Sigmoid colon (tissue), 7 donors: ENCODE measurements around the gene PRKN. TPM values are rescaled to one million over a fixed set of nuclear protein-coding genes. Genes with fewer than 3 reads are reported as not detected.

Experiments
- DNase-seq: peaks from one replicate; pipeline ENCODE4 v3.0.0-alpha.2; 2019
- H3K27ac ChIP-seq, 4 donors: fragments of 200-600 bp; sonication (generic); one replicate each; pipeline ENCODE4 v1.5.1; 2016 to 2019; ENCODE audit warnings: mild to moderate bottlenecking in 1 of 4
- H3K27me3 ChIP-seq, 3 donors: fragments of 200-600 bp; sonication (generic); one replicate each; pipeline ENCODE4 v1.5.1; 2019; ENCODE audit warnings: mild to moderate bottlenecking in 1 of 3
- H3K36me3 ChIP-seq, 4 donors: fragments of 200-600 bp; sonication (generic); one replicate each; pipeline ENCODE4 v1.5.1; 2016 to 2019
- H3K4me1 ChIP-seq, 4 donors: fragments of 200-600 bp; sonication (generic); one replicate each; pipeline ENCODE4 v1.5.1; 2017 to 2019
- H3K4me3 ChIP-seq, 4 donors: fragments of 200-600 bp; sonication (generic); one replicate each; pipeline ENCODE4 v1.5.1; 2017 to 2019; ENCODE audit warnings: mild to moderate bottlenecking in 2 of 4, moderate library complexity in 1 of 4
- H3K9me3 ChIP-seq, 4 donors: fragments of 200-600 bp in 3 of 4; sonication (generic) in 3 of 4; one replicate each; pipeline versions ENCODE4 v1.5.1 to v1.6.1; 2013 to 2019
- CTCF ChIP-seq, 4 experiments: fragments of 450-650 bp in 3 of 4; fragments of 200-600 bp in 1 of 4; IDR thresholded peaks; one replicate each; pipeline ENCODE4 v1.5.1; 2016 to 2019; ENCODE audit warnings: antibody characterized with exemption in 4 of 4, mild to moderate bottlenecking in 3 of 4, moderate library complexity in 2 of 4
- EP300 ChIP-seq, 4 donors: sonication (generic); formaldehyde crosslinking; IDR thresholded peaks; one replicate each; pipeline ENCODE4 v1.6.1; 2017; ENCODE audit warnings: antibody characterized with exemption in 4 of 4
- POLR2A ChIP-seq, 2 donors: fragments of 450-650 bp; IDR thresholded peaks; one replicate each; pipeline ENCODE4 v1.6.1; 2016; ENCODE audit warnings: antibody characterized with exemption in 2 of 2, mild to moderate bottlenecking in 2 of 2, moderate library complexity in 2 of 2
- POLR2AphosphoS5 ChIP-seq, 4 donors: sonication (generic); formaldehyde crosslinking; IDR thresholded peaks; one replicate each; pipeline ENCODE4 v1.6.1; 2017; ENCODE audit warnings: antibody characterized with exemption in 4 of 4
- WGBS, 2 donors: extraction: QIAGEN DNeasy Blood & Tissue Kit; methylation state at CpG; one replicate each; pipeline ENCODE4 v1.1.7; 2013; 5-methylcytosine and 5-hydroxymethylcytosine counted together
- intact Hi-C: fragments of 100-400 bp; cut with DNase I; formaldehyde crosslinking; loops from one replicate; pipeline ENCODE4 v1.15.1; 2023
- polyA plus RNA-seq, 3 donors: library from polyadenylated mRNA; stranded (reverse); fragments of 200-250 nt; gene quantifications; one replicate each; pipeline ENCODE4 v1.2.3, GENCODE V29; 2013
- total RNA-seq, 4 donors: library from RNA; depleted of rRNA; stranded (reverse); fragments of >200 nt; gene quantifications; one replicate each; pipeline ENCODE4 v1.1.0, GENCODE V29; 2016
- donor health status: healthy with polysubstance abuse.
- donor health status: Bipolar disorder and iron deficiency.
- donor health status: healthy.

Gene PRKN
- total and polyA plus RNA-seq, 7 donors = 0.38 to 173 (median 9.7) TPM

DNA sequence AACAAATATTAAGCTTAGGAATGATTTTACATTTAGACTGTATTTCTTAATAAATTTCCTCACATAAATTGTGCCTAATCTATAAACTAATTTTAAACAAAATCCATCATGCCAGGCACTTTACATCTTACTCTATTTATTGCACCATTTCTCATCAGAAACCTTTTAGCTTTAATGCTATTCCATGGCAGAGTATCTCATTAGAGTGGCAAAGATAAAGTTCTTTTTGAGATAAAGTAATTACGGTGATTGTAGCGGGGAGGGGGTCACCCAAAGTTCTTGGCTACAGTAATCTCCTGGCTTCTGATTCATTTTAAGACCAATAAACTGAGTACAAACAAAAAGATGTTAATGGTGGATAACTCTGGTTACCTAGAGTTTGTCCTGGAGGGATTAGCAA lies 532.1 kb downstream of the PRKN start:
- WGBS, 2 donors = 93 to 94% methylated on average over 2 of the region's 2 CpGs
- Histone ChIP-seq H3K9me3 (no peaks in the 10 kb centered on the region), H3K4me1 (peaks cover 0 to under 1% (median 0%) of the 10 kb centered on the region in 4 donors), H3K36me3 (no peaks in the 10 kb centered on the region), H3K4me3 (no peak overlapping the region), H3K27me3 (no peaks in the 10 kb centered on the region), H3K27ac (no peak overlapping the region)
- TF ChIP-seq EP300 (IDR thresholded peaks at IDR 0.05) = no peak
- TF ChIP-seq POLR2AphosphoS5 (IDR thresholded peaks at IDR 0.05) = no peak
- no peak for TF ChIP-seq CTCF (IDR thresholded peaks at IDR 0.05)
- intact Hi-C loops = no loop called here
- DNase-seq = no peak

GRCh38 chr6:162190981-162191380 lies 536.6 kb downstream of the PRKN start:
- 92% methylated on average over 6 of the region's 6 CpGs for WGBS, 2 donors
- intact Hi-C loops = no loop called here
- no peaks in the 10 kb centered on the region for H3K36me3 ChIP-seq
- no peak overlapping the region for H3K27ac ChIP-seq
- no peak for DNase-seq
- TF ChIP-seq EP300 (IDR thresholded peaks at IDR 0.05) (no peak), CTCF (IDR thresholded peaks at IDR 0.05) (no peak), POLR2A (IDR thresholded peaks at IDR 0.05) (no peak), POLR2AphosphoS5 (IDR thresholded peaks at IDR 0.05) (no peak)
- H3K27me3 ChIP-seq = no peaks in the 10 kb centered on the region
- H3K4me3 ChIP-seq = no peak overlapping the region
- H3K9me3 ChIP-seq = no peaks in the 10 kb centered on the region
- H3K4me1 ChIP-seq = no peaks in the 10 kb centered on the region

DNA sequence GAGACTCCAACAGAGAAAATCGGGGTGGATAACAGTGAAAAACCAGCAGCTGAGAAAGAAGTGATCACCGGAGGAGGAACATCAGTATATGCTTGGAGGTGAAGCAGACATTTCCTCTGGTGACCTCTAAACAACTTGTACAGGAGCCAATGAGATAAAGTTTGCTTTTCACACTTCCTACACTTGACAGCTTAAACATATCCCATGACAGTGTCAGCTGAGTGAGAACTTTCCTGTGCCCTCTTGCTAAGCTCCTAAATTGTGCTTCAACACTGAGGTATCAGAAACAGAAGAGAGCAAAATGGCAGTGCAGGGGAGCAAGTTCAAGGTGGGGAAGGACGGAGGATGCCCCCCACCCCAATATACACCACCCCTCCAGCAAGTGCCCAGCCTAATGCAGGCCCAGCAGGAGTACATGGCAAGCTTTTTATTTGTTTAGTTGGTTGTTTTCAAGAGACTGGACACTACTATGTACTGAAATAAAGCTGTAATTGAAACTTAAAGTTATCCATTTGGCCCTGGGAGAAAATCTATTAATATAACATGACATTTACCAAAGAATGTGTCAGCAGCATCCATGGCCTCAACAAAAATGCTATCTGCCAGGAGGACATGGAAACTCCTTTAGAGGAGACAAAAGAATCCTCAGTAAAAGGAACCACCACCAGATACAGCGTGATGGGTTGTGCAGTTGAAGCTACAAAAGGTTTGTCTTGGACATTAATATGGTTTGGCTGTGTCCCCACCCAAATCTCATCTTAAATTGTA lies 540.2 kb downstream of the PRKN start:
- H3K27me3 ChIP-seq = no peaks in the 10 kb centered on the region
- intact Hi-C loops = no loop called here
- DNase-seq = no peak
- no peak overlapping the region for H3K4me3 ChIP-seq
- no peaks in the 10 kb centered on the region for H3K4me1 ChIP-seq
- WGBS, 2 donors = 85 to 87% methylated on average over 4 of the region's 4 CpGs
- H3K36me3 ChIP-seq = no peaks in the 10 kb centered on the region
- no peak for TF ChIP-seq POLR2A (IDR thresholded peaks at IDR 0.05)
- no peak overlapping the region for H3K27ac ChIP-seq
- no peaks in the 10 kb centered on the region for H3K9me3 ChIP-seq

DNA sequence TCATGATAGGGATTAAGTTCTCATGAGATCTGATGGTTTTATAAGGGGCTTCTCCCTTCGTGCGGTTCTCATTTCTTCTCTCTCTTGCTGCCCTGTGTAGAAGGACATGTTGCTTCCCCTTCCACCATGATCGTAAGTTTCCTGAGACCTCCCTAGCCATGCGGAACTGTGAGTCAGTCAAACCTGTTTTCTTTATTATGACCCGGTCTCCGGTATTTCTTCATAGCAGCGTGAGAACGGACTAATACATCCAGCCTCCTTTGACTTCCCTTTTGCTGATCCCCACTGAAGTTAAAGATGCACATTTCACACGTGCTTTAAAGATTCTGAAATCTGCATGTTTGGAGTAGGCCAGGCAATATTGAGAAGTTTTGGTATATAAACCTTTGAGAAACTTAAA lies 543.1 kb downstream of the PRKN start:
- intact Hi-C loops = no loop called here
- Histone ChIP-seq H3K36me3 (no peaks in the 10 kb centered on the region), H3K4me3 (no peak overlapping the region), H3K27ac (no peak overlapping the region), H3K4me1 (no peaks in the 10 kb centered on the region), H3K9me3 (no peaks in the 10 kb centered on the region), H3K27me3 (no peaks in the 10 kb centered on the region)
- no peak for TF ChIP-seq CTCF (IDR thresholded peaks at IDR 0.05)
- TF ChIP-seq EP300 (IDR thresholded peaks at IDR 0.05) = no peak
- no peak for TF ChIP-seq POLR2AphosphoS5 (IDR thresholded peaks at IDR 0.05)
- no peak for TF ChIP-seq POLR2A (IDR thresholded peaks at IDR 0.05)
- 88 to 90% methylated on average over 9 of the region's 9 CpGs for WGBS, 2 donors
- no peak for DNase-seq

DNA sequence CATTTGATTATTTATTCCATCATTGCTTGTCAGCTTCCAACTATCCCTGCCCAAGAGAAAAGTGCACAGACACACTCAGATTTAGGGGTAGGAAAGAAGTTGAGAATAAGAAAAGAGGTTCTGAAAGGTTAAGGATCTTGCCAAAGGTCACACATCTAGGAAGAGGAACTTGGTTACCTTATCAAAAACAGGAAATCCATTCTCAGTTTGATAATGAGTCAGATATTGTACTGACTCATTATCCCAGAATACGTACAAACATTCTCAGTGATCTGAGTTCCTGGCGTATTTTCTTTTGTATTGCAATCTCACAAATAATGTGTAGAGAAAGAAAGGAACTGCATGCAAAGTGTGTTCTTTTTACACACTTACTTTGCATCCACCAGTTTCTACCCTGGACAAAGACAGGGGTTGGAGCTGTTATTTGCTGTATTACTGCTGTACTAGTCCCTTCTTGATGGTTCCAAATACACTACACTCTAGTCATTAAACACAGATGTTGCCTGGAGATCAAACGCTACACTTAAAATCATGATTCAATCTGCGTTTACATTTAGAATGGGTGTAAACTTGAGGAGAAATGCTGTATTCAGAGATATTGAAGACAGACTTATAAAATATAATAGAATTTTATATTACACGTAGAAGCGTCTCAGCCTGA lies 545.7 kb downstream of the PRKN start:
- Histone ChIP-seq H3K4me1 (no peaks in the 10 kb centered on the region), H3K27ac (no peak overlapping the region), H3K36me3 (no peaks in the 10 kb centered on the region), H3K27me3 (no peaks in the 10 kb centered on the region), H3K4me3 (no peak overlapping the region), H3K9me3 (no peaks in the 10 kb centered on the region)
- 74% methylated on average over 6 of the region's 6 CpGs for WGBS, 2 donors
- no peak for DNase-seq
- intact Hi-C loops = no loop called here
- TF ChIP-seq EP300 (IDR thresholded peaks at IDR 0.05) (no peak), POLR2A (IDR thresholded peaks at IDR 0.05) (no peak), POLR2AphosphoS5 (IDR thresholded peaks at IDR 0.05) (no peak), CTCF (IDR thresholded peaks at IDR 0.05) (no peak)
